Measurements from ENCODE around the gene NUTM2F. TPM values are rescaled to one million over a fixed set of nuclear protein-coding genes. Genes with fewer than 3 reads are reported as not detected.

NUTM2F gene
- total RNA-seq, 1 experiment from 2014 or later = not detected

Other genes starting within 250 kb of the NUTM2F start
- 31.6 and 36.0 TPM in 2 replicates for gene PTPDC1, start 244.2 kb downstream of the NUTM2F start, total RNA-seq (2014; rRNA removed; shearing (Covaris generic))
- 7.0 and 8.3 TPM in 2 replicates for gene ZNF169, start 69.3 kb downstream of the NUTM2F start, total RNA-seq (2014; rRNA removed; shearing (Covaris generic))
- gene PCAT7, start 226.4 kb upstream of the NUTM2F start, total RNA-seq (2014; rRNA removed; shearing (Covaris generic)) = 2.1 and 2.7 TPM in 2 replicates